ENCODE measurements around the gene MYBPH.

DNA sequence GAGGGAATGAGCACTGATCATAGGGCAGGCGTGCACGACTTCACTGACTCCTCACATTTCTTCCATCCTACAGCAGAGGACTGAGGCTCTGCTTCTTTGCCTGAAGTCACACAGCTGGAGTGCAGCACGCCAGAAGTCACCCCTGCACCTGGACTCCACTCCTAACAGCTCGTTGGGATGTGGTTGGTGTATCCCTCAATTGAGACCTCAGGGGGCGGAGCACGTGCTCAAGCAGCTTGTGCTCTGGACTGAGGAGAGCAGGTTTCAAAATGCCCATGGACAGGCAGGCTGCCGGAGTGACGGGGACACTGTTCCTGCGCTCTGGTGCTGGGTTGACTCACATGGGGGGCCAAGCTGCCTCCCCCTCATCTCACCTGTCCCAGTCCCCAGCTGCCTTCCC, 39.9 kb upstream of the MYBPH start:
- TF ChIP-seq, protein P1, sequence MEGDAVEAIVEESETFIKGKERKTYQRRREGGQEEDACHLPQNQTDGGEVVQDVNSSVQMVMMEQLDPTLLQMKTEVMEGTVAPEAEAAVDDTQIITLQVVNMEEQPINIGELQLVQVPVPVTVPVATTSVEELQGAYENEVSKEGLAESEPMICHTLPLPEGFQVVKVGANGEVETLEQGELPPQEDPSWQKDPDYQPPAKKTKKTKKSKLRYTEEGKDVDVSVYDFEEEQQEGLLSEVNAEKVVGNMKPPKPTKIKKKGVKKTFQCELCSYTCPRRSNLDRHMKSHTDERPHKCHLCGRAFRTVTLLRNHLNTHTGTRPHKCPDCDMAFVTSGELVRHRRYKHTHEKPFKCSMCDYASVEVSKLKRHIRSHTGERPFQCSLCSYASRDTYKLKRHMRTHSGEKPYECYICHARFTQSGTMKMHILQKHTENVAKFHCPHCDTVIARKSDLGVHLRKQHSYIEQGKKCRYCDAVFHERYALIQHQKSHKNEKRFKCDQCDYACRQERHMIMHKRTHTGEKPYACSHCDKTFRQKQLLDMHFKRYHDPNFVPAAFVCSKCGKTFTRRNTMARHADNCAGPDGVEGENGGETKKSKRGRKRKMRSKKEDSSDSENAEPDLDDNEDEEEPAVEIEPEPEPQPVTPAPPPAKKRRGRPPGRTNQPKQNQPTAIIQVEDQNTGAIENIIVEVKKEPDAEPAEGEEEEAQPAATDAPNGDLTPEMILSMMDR (IDR thresholded peaks at IDR 0.05): no peak
- TF ChIP-seq MAFK (IDR thresholded peaks at IDR 0.05; ENCODE audit: partially characterized antibody): no peak
- TF ChIP-seq, protein P2, sequence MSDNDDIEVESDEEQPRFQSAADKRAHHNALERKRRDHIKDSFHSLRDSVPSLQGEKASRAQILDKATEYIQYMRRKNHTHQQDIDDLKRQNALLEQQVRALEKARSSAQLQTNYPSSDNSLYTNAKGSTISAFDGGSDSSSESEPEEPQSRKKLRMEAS (IDR thresholded peaks at IDR 0.05): no peak
- no peak for TF ChIP-seq EP300 (IDR thresholded peaks at IDR 0.05)
- TF ChIP-seq POLR2A (IDR thresholded peaks at IDR 0.05; ENCODE audit: low read length): no peak
- TF ChIP-seq, protein P3, sequence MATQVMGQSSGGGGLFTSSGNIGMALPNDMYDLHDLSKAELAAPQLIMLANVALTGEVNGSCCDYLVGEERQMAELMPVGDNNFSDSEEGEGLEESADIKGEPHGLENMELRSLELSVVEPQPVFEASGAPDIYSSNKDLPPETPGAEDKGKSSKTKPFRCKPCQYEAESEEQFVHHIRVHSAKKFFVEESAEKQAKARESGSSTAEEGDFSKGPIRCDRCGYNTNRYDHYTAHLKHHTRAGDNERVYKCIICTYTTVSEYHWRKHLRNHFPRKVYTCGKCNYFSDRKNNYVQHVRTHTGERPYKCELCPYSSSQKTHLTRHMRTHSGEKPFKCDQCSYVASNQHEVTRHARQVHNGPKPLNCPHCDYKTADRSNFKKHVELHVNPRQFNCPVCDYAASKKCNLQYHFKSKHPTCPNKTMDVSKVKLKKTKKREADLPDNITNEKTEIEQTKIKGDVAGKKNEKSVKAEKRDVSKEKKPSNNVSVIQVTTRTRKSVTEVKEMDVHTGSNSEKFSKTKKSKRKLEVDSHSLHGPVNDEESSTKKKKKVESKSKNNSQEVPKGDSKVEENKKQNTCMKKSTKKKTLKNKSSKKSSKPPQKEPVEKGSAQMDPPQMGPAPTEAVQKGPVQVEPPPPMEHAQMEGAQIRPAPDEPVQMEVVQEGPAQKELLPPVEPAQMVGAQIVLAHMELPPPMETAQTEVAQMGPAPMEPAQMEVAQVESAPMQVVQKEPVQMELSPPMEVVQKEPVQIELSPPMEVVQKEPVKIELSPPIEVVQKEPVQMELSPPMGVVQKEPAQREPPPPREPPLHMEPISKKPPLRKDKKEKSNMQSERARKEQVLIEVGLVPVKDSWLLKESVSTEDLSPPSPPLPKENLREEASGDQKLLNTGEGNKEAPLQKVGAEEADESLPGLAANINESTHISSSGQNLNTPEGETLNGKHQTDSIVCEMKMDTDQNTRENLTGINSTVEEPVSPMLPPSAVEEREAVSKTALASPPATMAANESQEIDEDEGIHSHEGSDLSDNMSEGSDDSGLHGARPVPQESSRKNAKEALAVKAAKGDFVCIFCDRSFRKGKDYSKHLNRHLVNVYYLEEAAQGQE (IDR thresholded peaks at IDR 0.05): no peak
- no peak for TF ChIP-seq CHD2 (IDR thresholded peaks at IDR 0.05; ENCODE audit: low read length, partially characterized antibody)
- TF ChIP-seq TP53 (CRISPR knock-in tag; IDR thresholded peaks at IDR 0.05): no peak
- TF ChIP-seq CEBPB (IDR thresholded peaks at IDR 0.05): no peak
- no peak for TF ChIP-seq JUN (IDR thresholded peaks at IDR 0.05)
- TF ChIP-seq NR3C1 (IDR thresholded peaks at IDR 0.05): no peak
- no peak for TF ChIP-seq ESRRA (IDR thresholded peaks at IDR 0.05; ENCODE audit: borderline replicate concordance, low read length)
- TF ChIP-seq, protein P4, sequence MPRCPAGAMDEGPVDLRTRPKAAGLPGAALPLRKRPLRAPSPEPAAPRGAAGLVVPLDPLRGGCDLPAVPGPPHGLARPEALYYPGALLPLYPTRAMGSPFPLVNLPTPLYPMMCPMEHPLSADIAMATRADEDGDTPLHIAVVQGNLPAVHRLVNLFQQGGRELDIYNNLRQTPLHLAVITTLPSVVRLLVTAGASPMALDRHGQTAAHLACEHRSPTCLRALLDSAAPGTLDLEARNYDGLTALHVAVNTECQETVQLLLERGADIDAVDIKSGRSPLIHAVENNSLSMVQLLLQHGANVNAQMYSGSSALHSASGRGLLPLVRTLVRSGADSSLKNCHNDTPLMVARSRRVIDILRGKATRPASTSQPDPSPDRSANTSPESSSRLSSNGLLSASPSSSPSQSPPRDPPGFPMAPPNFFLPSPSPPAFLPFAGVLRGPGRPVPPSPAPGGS (IDR thresholded peaks at IDR 0.05): no peak
- TF ChIP-seq JUNB (IDR thresholded peaks at IDR 0.05): no peak
